UCSD-AML1 (cell line): ENCODE results near the gene FJX1.
A peak's percentile ranks its signal among the peaks of the same experiment; 100 is the strongest.

Experiments
- DNase-seq: peaks from one replicate; lab custom pipeline; 2025; ENCODE audit not compliant: unreplicated experiment; lab: John Stamatoyannopoulos, UW

Gene FJX1

DNA sequence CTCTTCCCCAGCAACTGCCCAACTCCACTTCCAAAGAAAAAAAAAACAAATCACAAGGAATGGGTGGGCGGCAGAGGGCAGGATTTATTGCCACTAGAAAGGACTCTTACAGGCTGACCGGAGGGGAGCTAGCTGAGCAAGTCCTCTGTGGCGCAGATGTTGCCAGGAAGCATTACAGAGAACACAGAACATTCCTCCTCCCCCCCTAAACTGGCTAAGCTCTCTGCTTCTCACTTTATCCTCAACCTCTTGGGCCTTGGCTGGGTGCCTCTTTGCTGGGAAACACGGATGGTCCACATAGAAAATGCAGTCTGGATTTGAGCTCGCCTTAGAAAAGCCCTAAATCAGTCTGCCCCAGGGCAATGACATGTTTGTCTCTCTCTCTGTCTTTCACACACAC is 12.6 kb upstream of the FJX1 start:
- no peak for DNase-seq

DNA sequence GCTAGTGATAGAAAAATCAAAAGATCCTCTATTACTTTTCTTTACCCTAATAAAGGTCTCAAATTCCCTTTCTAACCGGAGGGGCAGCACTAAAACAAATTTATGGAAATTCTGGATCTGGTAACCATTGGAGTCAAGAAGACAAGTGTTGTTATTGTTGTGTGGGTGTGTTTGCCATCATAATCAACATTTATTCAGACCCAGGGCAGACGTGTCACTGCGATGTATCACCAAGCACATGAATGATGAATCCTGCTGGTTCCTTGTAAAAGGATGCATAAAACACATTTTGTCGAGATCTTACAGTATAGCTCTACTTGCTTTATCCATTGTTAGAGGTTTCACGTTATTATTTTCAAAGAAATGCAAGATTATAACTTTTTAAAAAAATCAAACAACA is 12.1 kb upstream of the FJX1 start:
- no peak for DNase-seq

DNA sequence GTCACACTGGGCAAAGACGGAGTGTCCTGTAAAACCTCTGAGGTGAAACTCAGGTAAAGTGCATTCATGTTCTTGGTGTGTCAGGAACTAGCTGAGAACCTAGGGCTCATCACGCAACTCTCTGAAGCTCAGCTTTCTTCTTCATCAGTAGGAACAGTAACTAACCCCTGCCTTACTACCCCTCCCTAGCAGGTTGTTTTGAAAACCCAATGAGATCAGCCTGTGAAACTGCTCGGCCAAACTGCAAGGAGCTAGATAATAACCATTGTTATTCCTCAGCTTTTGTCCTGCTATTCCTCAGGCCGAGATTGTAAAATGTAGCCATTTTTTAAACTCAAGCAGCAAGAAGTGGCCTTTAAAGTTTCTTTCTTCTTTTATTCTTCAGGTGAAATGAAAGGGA is 9.8 kb upstream of the FJX1 start:
- DNase-seq: no peak

DNA sequence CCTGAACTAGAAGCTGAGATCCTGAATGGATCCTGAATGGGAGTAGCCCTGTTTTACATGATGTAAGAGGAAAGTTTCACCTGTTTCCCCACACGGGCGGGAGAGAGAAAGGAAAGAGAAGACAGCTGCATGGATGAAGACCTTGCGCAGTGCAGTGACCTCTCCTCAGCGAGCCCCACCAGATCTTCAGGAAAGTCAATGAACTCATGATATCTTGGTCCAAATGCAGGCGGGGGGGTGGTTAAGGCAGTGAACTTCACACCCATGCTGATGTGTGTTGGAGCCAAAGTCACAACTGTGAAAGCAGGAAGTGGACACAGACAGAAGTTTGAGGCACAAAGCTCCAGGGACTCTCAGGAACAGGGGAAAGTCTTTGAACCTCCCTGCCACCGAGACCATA is 8.6 kb upstream of the FJX1 start:
- DNase-seq: no peak

DNA sequence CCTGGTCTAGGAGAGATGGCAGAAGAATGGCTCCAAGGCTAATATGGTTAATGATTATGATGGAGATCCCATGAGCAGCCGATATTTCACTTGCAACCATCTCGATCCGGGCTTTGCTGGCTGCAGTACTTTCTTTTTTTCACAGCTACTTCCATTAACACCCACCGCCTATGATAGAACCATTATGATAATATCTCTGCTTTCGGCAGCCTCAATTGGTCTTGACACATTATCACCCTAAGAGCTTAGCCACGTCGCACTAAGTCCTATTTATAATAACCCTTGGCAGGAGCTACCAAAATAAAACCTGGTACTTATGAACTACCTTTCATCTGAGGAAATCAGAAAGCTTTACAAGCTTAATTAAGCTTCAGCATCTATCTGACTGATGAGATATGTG is 7.6 kb upstream of the FJX1 start:
- no peak for DNase-seq

DNA sequence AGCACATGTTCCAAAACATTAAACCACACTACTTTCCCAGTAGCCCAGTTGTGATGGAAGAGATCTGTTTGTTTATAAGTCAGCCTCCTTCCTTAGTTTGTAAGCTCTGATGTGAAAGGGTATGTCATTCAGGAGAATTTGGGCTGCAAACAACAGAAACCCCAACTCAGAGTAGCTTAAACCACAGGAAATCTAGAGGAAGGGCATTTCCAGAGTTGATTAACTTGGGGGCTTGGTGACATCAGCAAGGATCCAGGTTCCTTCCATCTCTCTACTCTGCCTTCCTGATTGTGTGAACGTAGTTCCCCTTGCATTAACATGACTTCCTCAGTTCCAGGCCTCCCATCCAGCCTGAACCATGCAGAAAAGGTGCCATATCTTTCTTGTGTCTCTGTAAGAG is 6.5 kb upstream of the FJX1 start:
- DNase-seq: no peak

DNA sequence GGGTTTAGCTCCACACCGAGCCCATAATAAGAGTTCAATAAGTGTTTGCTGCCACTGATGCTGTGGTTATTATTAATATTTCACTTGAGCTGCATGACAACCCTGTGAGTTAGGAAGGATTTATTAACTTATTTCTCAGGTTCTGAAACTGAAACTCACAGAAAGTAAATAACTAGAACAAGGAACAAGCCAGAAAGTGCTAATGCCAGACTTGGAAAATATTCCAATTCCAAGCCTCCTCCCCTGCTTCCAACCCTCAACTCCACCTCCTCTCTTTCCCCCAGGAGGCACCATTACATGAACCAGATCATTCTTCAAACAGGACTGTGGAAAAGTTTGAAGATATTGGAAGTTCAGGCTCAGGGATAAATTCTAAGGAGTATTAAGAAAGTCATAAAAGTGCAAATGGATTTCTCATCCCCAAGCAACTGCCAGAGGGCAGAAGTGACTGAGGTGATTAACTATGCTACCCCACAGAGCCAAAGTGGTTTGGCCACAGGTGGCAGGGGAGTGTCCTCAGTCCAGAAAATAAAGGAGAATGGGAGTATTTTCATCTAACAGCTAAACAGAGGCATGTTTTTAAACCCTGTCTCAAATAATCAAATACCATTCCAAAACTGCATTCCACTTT is 3.2 kb upstream of the FJX1 start:
- no peak for DNase-seq

DNA sequence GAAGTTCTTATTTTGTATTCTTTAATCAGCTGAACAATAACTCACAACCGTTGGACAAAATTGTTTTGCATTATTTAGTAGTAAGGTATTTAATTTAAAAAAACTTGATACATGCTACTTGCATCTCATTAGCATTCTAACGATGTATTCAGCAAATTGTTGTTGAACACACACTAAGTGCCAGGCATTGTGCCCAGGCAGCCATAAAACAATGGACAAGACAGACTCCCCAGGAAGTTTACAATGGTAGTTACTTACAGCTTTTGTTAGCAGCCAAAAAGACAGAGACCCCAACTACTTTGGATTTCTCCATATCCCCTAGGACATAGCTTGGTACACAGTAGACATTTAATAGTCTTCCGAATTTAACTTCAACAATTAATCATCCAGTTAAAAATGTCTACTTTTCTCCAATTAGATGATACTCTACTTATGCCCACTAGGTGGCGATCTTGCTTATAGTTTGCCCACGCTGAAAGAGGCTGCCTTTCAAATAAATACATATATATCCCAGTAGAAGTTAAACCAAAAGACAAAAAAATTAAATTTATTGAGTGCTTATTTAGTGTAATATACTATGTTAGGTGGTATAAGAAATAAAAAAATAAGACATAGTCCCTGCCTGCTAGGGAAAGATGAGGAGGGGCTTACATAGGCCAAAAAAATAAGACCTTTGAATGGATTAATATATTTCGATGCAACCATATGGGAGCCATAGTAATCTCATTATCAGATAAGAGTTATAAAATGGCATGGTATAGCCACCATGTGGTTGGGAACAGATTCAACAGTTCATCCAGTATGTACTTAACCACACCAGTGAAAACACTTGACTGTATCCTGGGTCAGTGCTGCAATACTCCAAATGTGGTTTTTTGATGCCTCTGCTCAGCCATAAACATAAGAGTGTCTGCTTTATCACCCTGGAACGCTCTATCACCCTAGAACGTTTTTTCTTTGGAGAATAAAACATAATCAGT is 2.0 kb upstream of the FJX1 start:
- no peak for DNase-seq

DNA sequence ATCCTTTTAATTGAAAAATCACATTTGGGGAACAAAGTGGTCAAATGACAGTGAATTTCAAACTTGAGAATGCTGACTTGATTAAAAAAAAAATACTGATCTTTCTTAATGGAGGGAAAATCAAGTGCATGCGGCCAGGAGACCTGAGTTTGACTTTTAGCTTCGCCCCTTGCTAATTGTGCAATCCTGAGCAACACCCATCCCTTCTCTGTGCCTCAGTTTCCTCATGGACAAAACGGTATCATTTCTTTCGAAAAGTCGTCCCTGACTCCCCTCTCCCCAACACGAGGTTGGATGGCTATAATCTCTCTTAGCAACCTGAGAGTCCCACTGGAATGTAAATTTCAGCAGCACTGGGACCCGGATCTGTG is 959 bp upstream of the FJX1 start:
- DNase-seq: no peak

DNA sequence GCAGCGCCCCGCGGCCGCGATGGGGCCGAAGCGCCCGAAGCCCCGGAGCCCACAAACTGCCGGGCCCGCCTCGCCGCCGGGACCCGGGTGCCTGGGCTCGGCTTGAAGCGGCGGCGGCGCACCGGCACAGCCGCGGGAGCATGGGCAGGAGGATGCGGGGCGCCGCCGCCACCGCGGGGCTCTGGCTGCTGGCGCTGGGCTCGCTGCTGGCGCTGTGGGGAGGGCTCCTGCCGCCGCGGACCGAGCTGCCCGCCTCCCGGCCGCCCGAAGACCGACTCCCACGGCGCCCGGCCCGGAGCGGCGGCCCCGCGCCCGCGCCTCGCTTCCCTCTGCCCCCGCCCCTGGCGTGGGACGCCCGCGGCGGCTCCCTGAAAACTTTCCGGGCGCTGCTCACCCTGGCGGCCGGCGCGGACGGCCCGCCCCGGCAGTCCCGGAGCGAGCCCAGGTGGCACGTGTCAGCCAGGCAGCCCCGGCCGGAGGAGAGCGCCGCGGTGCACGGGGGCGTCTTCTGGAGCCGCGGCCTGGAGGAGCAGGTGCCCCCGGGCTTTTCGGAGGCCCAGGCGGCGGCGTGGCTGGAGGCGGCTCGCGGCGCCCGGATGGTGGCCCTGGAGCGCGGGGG is 346 bp downstream of the FJX1 start:
- peak; percentile 16 for DNase-seq

DNA sequence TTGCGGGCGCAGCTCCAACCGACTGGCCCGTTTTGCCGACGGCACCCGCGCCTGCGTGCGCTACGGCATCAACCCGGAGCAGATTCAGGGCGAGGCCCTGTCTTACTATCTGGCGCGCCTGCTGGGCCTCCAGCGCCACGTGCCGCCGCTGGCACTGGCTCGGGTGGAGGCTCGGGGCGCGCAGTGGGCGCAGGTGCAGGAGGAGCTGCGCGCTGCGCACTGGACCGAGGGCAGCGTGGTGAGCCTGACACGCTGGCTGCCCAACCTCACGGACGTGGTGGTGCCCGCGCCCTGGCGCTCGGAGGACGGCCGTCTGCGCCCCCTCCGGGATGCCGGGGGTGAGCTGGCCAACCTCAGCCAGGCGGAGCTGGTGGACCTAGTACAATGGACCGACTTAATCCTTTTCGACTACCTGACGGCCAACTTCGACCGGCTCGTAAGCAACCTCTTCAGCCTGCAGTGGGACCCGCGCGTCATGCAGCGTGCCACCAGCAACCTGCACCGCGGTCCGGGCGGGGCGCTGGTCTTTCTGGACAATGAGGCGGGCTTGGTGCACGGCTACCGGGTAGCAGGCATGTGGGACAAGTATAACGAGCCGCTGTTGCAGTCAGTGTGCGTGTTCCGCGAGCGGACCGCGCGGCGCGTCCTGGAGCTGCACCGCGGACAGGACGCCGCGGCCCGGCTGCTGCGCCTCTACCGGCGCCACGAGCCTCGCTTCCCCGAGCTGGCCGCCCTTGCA is 1.0 kb downstream of the FJX1 start:
- DNase-seq: no peak

DNA sequence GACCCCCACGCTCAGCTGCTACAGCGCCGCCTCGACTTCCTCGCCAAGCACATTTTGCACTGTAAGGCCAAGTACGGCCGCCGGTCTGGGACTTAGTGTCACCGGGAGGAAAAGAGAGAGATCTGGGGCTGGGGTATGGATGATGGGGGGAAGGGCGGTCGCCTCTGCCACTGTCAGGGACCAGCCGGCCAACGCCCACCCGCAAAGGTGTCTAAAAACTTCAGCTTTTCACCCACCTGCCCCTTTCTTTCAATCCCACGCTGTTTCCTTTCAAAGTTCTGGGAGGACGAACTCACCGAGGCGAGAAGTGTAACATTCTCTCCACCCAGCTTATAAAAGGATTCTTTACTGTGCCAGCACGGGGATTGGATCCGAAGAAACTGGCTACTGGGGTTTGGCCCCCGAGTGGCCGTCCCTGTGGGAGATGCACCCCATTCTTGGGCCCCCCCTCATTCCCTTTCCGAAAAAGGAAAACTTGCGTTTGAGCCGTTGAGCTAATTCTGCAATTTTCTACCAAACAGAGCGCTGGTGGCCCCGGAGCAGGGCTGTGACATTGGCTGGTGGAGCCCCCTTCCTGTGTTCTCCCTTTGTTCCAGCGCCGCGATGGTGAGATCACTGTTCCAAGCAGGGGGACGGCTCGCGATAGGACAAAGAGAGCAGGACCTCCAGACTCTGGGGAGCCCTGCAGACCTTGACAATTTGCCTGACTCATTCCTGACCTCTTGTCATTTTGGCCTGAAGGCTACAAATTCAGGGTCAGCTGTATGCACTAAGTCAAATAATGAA is 1.8 kb downstream of the FJX1 start:
- no peak for DNase-seq

DNA sequence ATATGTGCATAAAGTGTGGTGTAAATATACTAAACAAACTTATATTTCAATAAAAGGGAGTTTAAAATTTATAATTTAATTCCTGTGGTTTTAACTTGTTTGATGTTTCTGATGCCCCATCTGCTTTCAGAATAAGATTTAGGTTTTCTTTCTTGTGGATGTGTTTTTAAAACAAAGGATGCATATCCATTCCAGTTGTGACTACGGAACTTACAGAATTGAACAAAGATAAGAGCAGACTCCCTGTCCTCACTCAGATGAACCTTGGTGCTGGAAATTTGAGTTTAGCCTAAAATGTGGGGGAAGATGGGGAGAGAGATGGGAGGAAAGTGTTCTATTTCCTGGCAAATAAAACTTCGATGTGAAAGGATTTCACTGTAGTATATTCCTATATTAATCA is 2.5 kb downstream of the FJX1 start:
- DNase-seq: no peak

DNA sequence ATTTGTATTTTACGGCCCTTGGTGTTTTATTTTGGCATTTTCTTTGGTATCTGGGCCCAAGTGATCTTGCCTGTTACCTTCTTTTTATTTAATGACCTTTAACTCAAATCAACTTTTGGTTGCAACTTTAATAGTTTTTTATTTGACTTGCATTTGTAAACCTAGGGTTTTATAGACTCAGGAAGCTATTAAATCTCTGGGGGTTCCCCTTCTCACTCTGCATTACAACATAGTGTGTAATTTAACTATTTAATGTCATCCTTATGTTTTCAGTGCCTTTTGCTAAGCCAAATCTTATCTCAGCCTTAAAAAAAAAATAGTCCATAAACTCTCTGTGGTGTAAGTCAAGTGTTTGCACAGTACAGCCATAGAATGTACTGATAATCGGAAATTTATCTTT is 3.4 kb downstream of the FJX1 start:
- DNase-seq: no peak

DNA sequence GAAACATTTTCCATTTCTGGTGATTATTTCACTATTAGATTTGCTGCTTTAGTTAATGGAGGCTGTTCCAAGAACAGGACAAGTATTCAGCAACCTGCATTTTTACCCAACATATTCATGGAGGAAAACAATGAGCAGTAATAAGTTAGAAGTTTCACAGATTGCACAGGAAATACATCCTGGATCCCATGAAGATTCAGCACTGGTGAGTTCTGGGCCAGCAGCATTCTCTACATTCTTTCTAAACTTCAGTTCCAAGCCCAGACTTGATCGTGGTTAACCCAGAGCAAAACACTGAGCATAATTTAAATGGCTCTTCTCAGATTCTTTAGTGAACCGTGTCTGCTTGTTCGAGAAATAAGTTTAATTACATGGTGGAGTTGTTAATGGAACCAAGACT is 3.8 kb downstream of the FJX1 start:
- DNase-seq: no peak

DNA sequence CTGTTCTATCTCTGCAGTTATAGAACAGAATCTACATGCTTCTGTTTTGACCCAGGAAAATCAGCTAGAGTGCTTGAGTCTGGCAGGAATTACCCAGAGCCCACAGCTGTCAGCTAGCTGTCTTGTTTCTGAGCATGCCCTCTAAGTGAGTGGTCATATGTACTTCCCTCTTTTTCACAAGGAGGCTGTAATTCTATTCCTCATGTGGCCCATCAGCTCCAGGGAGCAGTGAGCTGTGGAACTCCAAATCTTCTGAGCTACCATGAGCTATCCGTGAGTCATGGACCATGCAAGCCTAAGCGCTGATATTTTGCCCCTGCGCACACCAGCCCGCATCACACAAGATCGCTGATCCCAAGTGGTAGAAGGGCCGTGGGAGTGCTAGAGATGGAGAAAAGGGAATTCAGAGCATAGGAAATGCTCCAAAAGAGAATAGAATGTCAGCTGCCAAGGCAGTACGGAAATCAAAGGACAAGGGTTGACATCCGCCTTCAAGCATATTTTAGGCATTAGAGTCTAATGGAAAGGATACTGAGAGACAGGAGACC is 5.4 kb downstream of the FJX1 start:
- no peak for DNase-seq

DNA sequence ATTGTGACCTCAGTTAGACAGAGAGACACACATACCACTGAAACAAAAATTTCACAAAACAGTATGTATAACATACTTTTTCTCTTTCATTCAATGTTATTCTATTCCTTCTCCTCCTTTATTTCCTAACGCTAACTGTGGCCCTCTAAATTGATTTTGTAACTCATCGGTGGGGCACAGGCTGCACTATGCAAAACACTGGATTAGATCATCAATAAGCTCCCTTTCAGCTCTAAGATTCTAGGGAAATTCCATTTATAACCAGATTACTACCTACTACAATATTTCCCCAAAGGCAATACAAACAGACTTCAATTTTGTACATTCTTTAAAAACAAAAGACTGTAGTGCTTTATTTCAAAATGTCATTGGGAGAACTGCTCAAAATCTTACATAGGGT is 6.1 kb downstream of the FJX1 start:
- no peak for DNase-seq

DNA sequence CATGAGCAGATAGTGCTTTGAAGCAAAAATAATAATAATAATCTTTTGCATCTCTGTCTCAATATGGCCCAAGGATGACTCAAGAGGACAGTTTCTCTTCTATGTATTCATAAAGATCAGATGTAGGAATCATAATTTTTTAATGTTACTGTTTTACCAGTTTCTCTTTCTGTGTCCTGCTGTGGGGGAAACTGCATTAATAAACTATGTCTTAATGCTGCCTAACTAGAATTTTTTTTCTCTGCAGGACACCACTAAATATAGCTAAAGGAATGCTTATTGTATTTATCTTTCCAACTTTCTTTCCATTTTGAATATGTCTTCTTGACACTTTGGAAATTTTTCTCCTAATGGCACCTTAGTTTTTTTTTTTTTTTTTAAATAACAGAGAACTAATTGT is 6.5 kb downstream of the FJX1 start:
- DNase-seq: no peak

DNA sequence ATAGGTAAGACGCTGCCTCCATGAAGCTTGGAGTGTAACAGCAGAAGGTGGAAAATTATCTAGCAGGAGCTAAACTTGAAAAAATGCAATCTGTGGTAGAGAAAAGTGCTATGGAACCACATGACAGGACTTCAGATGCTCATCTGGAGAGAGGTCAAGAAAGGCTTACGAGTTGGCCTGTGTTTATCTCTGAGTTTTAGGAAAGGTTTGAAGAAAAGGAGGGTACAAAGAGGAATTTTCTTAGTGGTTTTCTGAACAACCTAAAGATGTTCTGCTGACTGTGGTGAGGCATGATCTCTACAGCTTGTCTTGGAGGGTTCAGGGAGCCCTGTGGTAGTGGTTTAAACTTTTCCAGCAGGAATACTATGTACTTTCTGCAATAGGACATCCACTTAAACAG is 8.2 kb downstream of the FJX1 start:
- no peak for DNase-seq

DNA sequence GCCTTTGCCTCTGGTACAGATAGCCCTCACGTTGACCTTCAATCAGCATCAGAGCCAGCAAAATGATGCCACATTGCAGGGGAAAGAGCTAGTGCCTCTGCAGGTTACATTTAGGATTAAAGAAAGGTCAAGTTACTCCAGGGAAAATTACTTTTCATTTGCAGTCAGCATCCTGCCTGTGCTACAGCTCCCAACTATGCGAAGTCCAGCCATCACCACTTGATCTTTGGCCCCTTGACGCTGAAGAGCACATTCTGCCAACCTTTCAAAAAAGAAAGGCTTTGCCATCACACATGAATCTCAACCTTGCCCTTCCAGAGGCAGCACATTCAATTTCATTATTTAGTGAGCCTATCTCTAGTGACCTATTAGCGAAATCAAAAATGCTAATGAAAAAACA is 11.3 kb downstream of the FJX1 start:
- DNase-seq: no peak

DNA sequence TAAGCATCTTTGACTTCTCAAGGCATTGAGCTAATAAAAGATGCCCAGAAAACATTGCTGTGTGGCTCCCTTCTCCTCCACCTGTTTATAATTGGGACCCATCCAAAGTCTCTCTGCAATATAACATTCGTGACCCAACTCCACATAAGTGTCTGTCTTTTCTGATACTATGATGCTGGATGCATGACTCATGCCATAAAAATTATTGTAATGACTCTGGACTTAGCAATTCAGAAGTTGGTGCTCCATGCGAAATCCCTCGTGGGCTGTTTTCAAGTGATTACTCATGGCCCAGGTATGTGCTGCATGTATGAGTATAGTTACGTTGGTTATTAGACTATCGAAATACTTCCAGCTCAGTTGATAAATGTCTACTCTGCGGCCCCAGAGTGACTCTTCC is 11.7 kb downstream of the FJX1 start:
- DNase-seq: no peak
